Activated CD8-positive, alpha-beta memory T cell treated with anti-CD3 and anti-CD28 coated beads for 24 hours (primary cell): ENCODE results near the gene UPB1.
"Not testable (repeated sequence)": the region's sequence is repeated elsewhere in the genome, so short reads cannot be mapped to it uniquely, and the experiment has no call there.

ENCODE experiments used
- DNase-seq: peaks from one replicate; pipeline ENCODE4 v3.0.0-alpha.2; 2020

UPB1 gene

GRCh38 chr22:24504956-24505736, 10.0 kb downstream of the UPB1 start:
- DNase-seq, result no peak

- DNase-seq, result no peak
These were observed 11.8 kb downstream of the UPB1 start for GRCh38 chr22:24506802-24507438.

- no peak for DNase-seq
These were observed 12.6 kb downstream of the UPB1 start for GRCh38 chr22:24507716-24508115.

- DNase-seq, result no peak
These were observed 15.8 kb downstream of the UPB1 start for GRCh38 chr22:24510637-24511625.

GRCh38 chr22:24512043-24512442, 16.9 kb downstream of the UPB1 start:
- DNase-seq, result no peak

- no peak for DNase-seq
These were observed 18.5 kb downstream of the UPB1 start for GRCh38 chr22:24513378-24514240.

GRCh38 chr22:24514241-24515026, 19.3 kb downstream of the UPB1 start:
- DNase-seq, result no peak

- DNase-seq, result no peak
These were observed 19.9 kb downstream of the UPB1 start for GRCh38 chr22:24515027-24515338.

- DNase-seq, result no peak
These were observed 21.2 kb downstream of the UPB1 start for GRCh38 chr22:24516301-24516737.

- DNase-seq, result no peak
These were observed 22.3 kb downstream of the UPB1 start for GRCh38 chr22:24517446-24517845.

GRCh38 chr22:24518228-24518627, 23.1 kb downstream of the UPB1 start:
- DNase-seq, result no peak

- no peak for DNase-seq
These were observed 23.8 kb downstream of the UPB1 start for GRCh38 chr22:24518771-24519485.

- no peak for DNase-seq
These were observed 24.4 kb downstream of the UPB1 start for GRCh38 chr22:24519496-24519895.

GRCh38 chr22:24521791-24522245, 26.7 kb downstream of the UPB1 start:
- peak; percentile 69 for DNase-seq

- DNase-seq, result no peak
These were observed 28.7 kb downstream of the UPB1 start for GRCh38 chr22:24523873-24524272.

- peak; percentile 89 for DNase-seq
These were observed 30.4 kb downstream of the UPB1 start for GRCh38 chr22:24525416-24526037.

- no peak for DNase-seq
These were observed 31.1 kb downstream of the UPB1 start for GRCh38 chr22:24526191-24526590.

GRCh38 chr22:24529898-24530297, 34.8 kb downstream of the UPB1 start:
- no peak for DNase-seq

- DNase-seq, result not testable (repeated sequence)
These were observed 35.8 kb downstream of the UPB1 start for GRCh38 chr22:24530968-24531367.

GRCh38 chr22:24532075-24532474, 36.9 kb downstream of the UPB1 start:
- DNase-seq, result no peak
